ENCODE measurements around the gene SPATA3. TPM values are rescaled to one million over a fixed set of nuclear protein-coding genes. Genes with fewer than 3 reads are reported as not detected.

The SPATA3 gene
- total RNA-seq, 2 experiments from 2014 or later: 0.24 to 0.53 TPM

DNA sequence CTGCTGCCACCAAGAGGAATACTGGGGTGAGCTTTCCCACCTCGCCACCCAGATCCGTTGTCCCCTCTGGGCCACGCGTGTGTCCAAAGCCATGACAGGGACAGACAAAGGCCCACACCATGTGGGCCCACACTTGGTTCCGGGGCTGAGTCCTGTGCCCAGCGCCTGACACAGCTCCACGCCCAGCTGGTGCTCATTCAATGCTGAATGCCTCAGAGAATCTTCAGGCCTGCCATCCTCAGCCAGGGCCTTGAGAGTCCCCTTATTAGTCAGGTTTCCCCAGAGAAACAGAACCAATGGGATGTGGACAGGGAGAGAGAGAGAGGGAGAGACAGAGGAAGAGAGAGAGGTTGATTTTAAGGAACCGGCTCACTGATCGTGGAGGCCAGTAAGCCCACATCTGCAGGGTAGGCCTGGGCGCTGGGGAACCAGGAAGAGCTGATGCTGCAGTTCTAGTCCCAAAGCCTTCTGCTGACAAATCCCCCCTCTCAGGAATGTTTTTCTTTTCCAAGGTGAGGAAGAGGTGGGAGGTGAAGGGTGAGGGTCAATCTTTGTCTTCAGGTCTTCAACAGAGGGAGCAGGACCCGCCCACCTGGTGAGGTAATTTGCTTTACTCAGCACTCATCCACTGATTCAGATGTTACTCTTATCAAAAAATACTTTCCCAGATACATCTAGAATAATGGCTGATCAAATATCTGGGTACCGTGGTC lies 10.2 kb upstream of the SPATA3 start:
- POLR2A ChIA-PET: interaction anchor here (0.6 to 4.8 kb wide), 10 partner anchors 11 to 161 kb away, joined by 3 to 49 read pairs (median 6); partner anchors contain the start of genes GPR55 and ITM2C
- intact Hi-C loops (cut with micrococcal nuclease): no loop called here
- H3K27me3 Mint-ChIP-seq: peaks cover 20% of the 10 kb centered on the region
- H3K4me1 Mint-ChIP-seq (ENCODE audit: low read depth): peaks cover 54% of the 10 kb centered on the region
- H3K36me3 Mint-ChIP-seq: peaks cover 2% of the 10 kb centered on the region
- no peaks in the 10 kb centered on the region for H3K9me3 Mint-ChIP-seq
- peak overlapping the region; percentile 80 for H3K27ac Mint-ChIP-seq
- no peak for DNase-seq
- CTCF ChIA-PET: interaction anchor here (0.7 to 11.0 kb wide), 18 partner anchors 11 to 162 kb away, joined by 3 to 313 read pairs (median 10); partner anchors contain the start of genes GPR55 and PSMD1
- H3K4me3 Mint-ChIP-seq: peak overlapping the region; percentile 21

DNA sequence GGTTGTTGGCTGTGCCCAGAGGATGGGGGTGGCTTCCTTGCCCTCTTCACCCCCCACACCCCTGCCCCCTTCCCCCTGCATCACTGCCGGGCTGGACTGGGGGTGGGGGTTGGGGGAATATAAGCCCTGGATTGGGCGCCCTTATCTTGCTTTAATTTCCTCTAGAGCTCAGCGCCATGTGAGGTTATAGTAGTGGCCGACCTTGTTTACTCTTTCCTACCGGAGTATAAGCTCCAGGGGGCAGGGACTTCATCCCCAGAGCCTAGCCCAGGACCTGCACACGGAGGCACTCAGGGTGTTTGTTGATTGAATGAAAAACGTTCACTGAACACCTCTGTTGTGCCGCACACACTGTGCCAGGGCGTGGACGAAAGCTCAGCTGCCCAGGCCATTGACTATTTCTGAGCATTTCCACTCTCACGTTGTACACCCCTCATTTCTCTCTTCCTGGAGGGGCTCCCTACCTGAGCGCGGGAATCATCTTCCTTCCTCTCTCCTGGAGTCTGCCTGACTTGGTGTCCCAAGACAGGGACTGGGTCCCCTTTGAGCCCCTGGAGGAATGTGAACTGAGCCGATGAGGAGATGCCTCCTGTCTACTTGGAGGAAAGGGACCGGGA lies 9.3 kb upstream of the SPATA3 start:
- ChIA-PET POLR2A (interaction anchor here (1.3 to 4.8 kb wide), 3 partner anchors 62 to 85 kb away, joined by 3 to 49 read pairs (median 15); partner anchors contain the start of gene GPR55), CTCF (interaction anchor here (0.6 to 11.0 kb wide), 33 partner anchors 12 to 163 kb away, joined by 3 to 313 read pairs (median 6); partner anchors contain the start of genes GPR55 and ITM2C)
- intact Hi-C loops (cut with micrococcal nuclease): loop anchor here (1.0 kb wide), 3 partner anchors 84 to 162 kb away; no protein-coding TSS in a partner anchor
- peak overlapping the region; percentile 2 for H3K27ac Mint-ChIP-seq
- peak overlapping the region; percentile 41 for H3K4me3 Mint-ChIP-seq
- peaks cover 24% of the 10 kb centered on the region for H3K27me3 Mint-ChIP-seq
- no peak for DNase-seq
- peaks cover 45% of the 10 kb centered on the region for H3K4me1 Mint-ChIP-seq (ENCODE audit: low read depth)
- peaks cover 2% of the 10 kb centered on the region for H3K36me3 Mint-ChIP-seq
- H3K9me3 Mint-ChIP-seq: no peaks in the 10 kb centered on the region

DNA sequence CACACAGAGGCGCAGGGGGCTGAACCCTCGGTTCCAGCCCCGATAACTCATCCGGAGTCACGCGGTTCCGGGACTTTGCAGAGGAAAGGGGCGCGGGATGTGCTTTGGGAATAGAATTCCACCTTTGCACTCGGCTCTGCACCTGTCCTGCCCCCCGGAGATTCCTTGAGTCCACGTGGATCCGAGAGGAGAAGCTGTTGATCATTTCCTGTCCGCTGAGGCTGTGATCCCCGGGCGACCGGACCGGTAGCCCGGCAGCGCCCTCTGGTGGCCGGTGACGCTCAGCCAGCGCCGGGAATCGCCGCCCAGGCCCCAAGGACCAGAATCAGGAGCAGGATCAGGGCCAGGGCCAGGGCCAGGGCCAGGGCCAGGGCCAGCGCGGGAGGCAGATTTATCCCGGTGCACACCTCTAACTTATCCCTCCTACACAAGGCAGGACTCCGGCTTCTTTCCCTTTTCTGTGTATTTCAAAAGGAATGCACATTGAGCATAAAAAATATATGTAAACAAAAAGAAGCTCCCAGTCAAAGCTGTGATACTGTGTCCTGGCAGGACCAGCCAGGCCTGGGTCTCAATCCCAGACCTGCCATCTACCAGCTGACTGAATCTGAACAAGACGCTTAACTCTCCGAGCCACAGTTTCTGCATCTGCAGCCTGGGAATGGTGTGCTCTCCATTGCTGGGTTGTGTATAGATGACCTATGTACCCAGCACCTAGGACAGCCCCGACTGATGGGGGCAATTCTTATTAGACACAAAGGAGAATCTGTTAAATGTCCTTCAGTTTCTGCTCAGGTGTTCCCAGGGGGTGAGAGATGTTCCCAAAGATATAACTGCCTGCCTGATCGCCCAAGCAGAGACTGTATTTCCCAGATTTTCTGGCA lies 8.5 kb upstream of the SPATA3 start:
- peak overlapping the region; percentile 2 for H3K27ac Mint-ChIP-seq
- ChIA-PET POLR2A (interaction anchor here (1.3 to 4.8 kb wide), 3 partner anchors 63 to 86 kb away, joined by 3 to 49 read pairs (median 15); partner anchors contain the start of gene GPR55), CTCF (interaction anchor here (0.6 to 11.0 kb wide), 43 partner anchors 8 to 170 kb away, joined by 3 to 313 read pairs (median 5); partner anchors contain the start of genes GPR55, ITM2C and SPATA3)
- DNase-seq: peak; percentile 83
- no peaks in the 10 kb centered on the region for H3K36me3 Mint-ChIP-seq
- intact Hi-C loops (cut with micrococcal nuclease): loop anchor here (1.0 kb wide), 3 partner anchors 85 to 163 kb away; no protein-coding TSS in a partner anchor
- peaks cover 38% of the 10 kb centered on the region for H3K4me1 Mint-ChIP-seq (ENCODE audit: low read depth)
- peak overlapping the region; percentile 41 for H3K4me3 Mint-ChIP-seq
- peaks cover 24% of the 10 kb centered on the region for H3K27me3 Mint-ChIP-seq
- H3K9me3 Mint-ChIP-seq: no peaks in the 10 kb centered on the region

DNA sequence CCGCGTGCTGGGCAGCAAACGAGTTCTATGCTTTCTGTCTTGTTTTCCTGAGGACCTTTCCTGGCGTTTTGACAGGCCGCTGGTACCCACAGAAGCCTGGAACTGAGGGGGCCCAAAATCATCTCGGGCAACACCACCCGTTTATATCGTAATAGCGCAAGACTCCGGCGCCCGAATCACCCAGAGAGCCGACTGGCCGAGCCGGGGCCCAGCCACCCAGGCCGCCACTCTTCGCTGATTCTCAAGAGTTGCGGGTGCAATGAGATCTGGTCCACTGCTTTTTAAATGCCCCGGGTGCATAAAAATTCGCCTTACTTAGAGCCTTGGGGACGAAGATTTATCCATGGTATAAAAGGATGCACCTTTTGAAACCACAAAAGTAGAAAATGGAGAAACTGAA lies 6.2 kb upstream of the SPATA3 start:
- Mint-ChIP-seq H3K9me3 (no peaks in the 10 kb centered on the region), H3K4me3 (no peak overlapping the region), H3K27me3 (peaks cover 30% of the 10 kb centered on the region), H3K4me1 (ENCODE audit: low read depth) (peaks cover 20% of the 10 kb centered on the region), H3K27ac (no peak overlapping the region), H3K36me3 (no peaks in the 10 kb centered on the region)
- no peak for DNase-seq
- ChIA-PET POLR2A (no interaction called here), CTCF (interaction anchor here (1.3 to 11.0 kb wide), 3 partner anchors 89 to 165 kb away, joined by 4 to 313 read pairs (median 79); no protein-coding TSS in a partner anchor)
- intact Hi-C loops (cut with micrococcal nuclease): no loop called here

DNA sequence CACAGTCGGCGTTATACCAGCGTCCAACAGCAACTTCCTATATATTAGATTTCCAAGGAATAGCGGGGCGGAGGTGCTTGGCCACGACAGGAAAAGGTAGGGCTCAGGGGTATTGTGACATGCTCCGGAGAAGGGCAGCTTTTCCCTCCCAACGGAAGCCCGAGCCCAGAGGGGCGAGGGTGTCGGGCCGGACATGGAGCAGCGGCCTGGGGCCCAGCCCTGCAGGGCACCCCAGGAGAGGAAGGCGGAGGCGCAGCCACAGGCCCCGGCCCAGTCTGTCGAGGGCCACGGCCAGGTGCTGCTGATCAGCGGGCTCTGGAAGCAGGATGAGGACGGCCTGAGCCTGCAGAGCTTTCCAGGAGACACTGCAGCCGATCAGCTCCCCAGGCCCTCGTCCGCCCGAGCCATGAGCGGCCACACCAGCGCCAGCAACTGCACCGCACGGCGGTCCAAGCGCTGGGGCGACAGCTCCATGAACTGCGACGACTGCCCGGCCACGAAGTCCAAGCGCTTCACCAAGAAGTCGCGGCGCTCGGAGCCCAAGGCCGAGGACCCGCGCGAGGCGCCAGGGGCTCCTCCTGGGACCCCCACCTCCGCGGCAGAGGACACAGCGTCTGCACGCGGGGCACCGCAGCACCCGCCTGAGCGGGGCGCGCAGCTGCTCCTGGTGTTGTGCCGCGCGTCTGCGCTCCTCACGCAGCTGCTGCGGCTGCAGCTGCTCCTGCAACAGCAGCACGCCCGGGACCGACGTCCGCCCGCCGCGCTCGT lies 5.6 kb upstream of the SPATA3 start:
- Mint-ChIP-seq H3K4me3 (no peak overlapping the region), H3K27me3 (peaks cover 35% of the 10 kb centered on the region), H3K36me3 (no peaks in the 10 kb centered on the region), H3K27ac (no peak overlapping the region), H3K9me3 (no peaks in the 10 kb centered on the region), H3K4me1 (ENCODE audit: low read depth) (peaks cover 15% of the 10 kb centered on the region)
- intact Hi-C loops (cut with micrococcal nuclease): no loop called here
- ChIA-PET CTCF (interaction anchor here (1.3 to 11.0 kb wide), 3 partner anchors 89 to 166 kb away, joined by 4 to 313 read pairs (median 79); no protein-coding TSS in a partner anchor), POLR2A (no interaction called here)
- DNase-seq: no peak

DNA sequence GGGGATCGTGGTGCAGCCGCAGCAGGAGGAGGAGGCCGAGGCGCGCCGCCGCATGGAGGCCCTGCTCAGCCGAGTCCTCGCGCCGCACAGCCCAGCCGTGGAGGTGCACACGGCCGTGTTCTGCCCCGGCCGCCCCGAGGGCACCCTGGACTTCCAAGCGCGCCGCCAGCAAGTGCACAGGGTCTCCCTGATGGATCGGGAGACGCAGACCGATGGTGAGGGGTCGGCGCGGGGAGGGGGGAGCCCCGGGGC lies 5.1 kb upstream of the SPATA3 start:
- H3K27ac Mint-ChIP-seq: no peak overlapping the region
- no peak overlapping the region for H3K4me3 Mint-ChIP-seq
- no peaks in the 10 kb centered on the region for H3K36me3 Mint-ChIP-seq
- intact Hi-C loops (cut with micrococcal nuclease): no loop called here
- H3K4me1 Mint-ChIP-seq (ENCODE audit: low read depth): peaks cover 11% of the 10 kb centered on the region
- no peak for DNase-seq
- ChIA-PET POLR2A (no interaction called here), CTCF (interaction anchor here (1.3 to 11.0 kb wide), 2 partner anchors 90 to 167 kb away, joined by 4 to 313 read pairs; no protein-coding TSS in a partner anchor)
- no peaks in the 10 kb centered on the region for H3K9me3 Mint-ChIP-seq
- peaks cover 38% of the 10 kb centered on the region for H3K27me3 Mint-ChIP-seq

DNA sequence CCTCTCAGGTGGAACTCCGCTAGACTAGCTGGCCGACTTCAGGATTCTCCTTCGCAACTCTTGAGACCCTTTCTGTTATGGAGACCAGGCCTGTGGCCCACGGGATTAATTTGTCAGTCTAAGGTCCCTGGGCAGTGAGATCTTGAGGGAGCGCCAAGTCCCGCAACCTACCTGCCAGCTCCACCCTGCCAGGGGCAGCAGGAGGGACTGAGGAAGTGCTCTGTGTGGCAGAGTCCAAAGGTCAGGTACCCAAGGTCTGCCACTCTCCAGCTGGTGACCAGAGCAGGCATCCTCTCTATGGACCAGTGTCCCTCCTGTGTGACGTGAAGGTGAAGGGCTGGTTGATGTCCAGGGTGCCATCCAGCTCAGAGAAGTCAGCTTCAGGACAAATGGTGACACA lies 4.3 kb upstream of the SPATA3 start:
- POLR2A ChIA-PET: no interaction called here
- Mint-ChIP-seq H3K9me3 (no peaks in the 10 kb centered on the region), H3K27me3 (peaks cover 42% of the 10 kb centered on the region), H3K27ac (no peak overlapping the region), H3K4me3 (no peak overlapping the region), H3K4me1 (ENCODE audit: low read depth) (peaks cover 5% of the 10 kb centered on the region), H3K36me3 (no peaks in the 10 kb centered on the region)
- DNase-seq: no peak
- CTCF ChIA-PET: interaction anchor here (1.1 to 1.4 kb wide), 2 partner anchors 59 to 90 kb away, joined by 3 to 6 read pairs; no protein-coding TSS in a partner anchor
- intact Hi-C loops (cut with micrococcal nuclease): no loop called here

DNA sequence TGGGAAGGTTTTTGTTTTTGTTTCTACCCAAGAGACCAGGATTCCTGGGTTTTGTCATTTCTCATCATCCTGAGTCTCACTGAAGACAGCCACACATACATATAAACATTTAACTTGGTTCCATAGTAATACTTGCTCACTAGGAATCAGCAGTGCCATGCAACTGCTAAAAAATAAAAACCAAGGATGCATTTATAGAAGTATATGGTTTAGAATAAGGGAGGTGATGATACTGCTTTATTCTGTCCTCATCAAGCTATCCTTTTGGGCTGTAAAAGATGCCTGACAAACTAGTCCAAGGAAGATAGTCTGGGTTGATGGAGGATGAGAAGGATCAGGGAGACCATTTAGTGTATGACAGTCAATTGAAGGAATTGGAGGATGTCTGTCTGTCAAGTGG lies 740 bp downstream of the SPATA3 start:
- no peak overlapping the region for H3K27ac Mint-ChIP-seq
- peaks cover 62% of the 10 kb centered on the region for H3K27me3 Mint-ChIP-seq
- no peak for DNase-seq
- POLR2A ChIA-PET: no interaction called here
- no peaks in the 10 kb centered on the region for H3K36me3 Mint-ChIP-seq
- intact Hi-C loops (cut with micrococcal nuclease): no loop called here
- CTCF ChIA-PET: interaction anchor here (0.8 kb wide), 1 partner anchor 279 kb away, joined by 3 read pairs; no protein-coding TSS in a partner anchor
- H3K9me3 Mint-ChIP-seq: peaks cover 6% of the 10 kb centered on the region
- no peak overlapping the region for H3K4me3 Mint-ChIP-seq
- H3K4me1 Mint-ChIP-seq (ENCODE audit: low read depth): no peaks in the 10 kb centered on the region

DNA sequence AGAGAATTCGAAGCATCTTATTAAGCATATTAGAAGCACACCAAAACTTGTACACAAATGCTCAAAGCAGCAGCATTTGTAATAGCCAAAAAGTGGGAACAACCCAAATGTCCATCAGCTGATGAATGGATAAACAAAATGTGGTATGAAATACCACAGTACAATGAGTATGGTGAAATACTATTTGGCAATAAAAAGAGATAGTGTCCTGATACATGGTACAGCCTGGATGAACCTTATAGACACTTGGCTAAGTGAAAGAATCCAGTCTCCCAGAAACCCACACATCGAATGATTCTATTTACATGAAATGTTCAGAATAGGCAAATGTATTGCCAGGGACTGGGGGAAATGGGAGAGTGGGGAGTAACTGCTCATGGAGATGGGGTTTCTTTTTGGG lies 3.0 kb downstream of the SPATA3 start:
- CTCF ChIA-PET: interaction anchor here (1.3 kb wide), 1 partner anchor 174 kb away, joined by 3 read pairs; no protein-coding TSS in a partner anchor
- Mint-ChIP-seq H3K4me3 (no peak overlapping the region), H3K9me3 (peaks cover 6% of the 10 kb centered on the region), H3K27ac (no peak overlapping the region), H3K4me1 (ENCODE audit: low read depth) (no peaks in the 10 kb centered on the region), H3K36me3 (no peaks in the 10 kb centered on the region), H3K27me3 (peaks cover 59% of the 10 kb centered on the region)
- POLR2A ChIA-PET: no interaction called here
- intact Hi-C loops (cut with micrococcal nuclease): no loop called here
- DNase-seq: no peak

DNA sequence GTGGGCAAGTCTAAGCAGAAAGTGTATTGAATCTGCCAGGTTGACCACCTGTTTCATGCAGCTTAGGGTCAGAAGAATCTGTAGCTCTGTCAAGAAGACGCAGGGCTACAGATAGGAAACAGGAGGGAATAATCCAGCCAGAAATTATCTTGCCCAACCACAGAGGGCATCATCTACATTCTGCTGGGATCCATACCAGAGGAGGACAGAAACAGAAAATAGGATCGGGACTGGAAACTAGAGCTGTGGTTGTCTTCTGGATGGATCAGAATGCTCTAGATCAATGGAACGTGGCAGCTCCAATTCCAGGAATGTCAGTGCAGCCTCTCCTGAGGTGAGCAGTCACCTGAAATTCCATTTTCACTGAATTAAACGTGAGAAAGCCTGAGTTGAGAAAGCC lies 3.6 kb downstream of the SPATA3 start:
- H3K4me1 Mint-ChIP-seq (ENCODE audit: low read depth): no peaks in the 10 kb centered on the region
- DNase-seq: no peak
- POLR2A ChIA-PET: no interaction called here
- intact Hi-C loops (cut with micrococcal nuclease): no loop called here
- no peaks in the 10 kb centered on the region for H3K36me3 Mint-ChIP-seq
- H3K9me3 Mint-ChIP-seq: peaks cover 6% of the 10 kb centered on the region
- CTCF ChIA-PET: interaction anchor here (1.3 kb wide), 1 partner anchor 175 kb away, joined by 3 read pairs; no protein-coding TSS in a partner anchor
- H3K27ac Mint-ChIP-seq: no peak overlapping the region
- no peak overlapping the region for H3K4me3 Mint-ChIP-seq
- H3K27me3 Mint-ChIP-seq: peaks cover 56% of the 10 kb centered on the region

Data from activated CD4-positive, alpha-beta memory T cell treated with anti-CD3 and anti-CD28 coated beads for 36 hours (primary cell).